ENCODE results near the gene GALNS.

GRCh38 chr16:88886420-88886844, 29.7 kb upstream of the GALNS start:
- TF ChIP-seq EZH2 (IDR thresholded peaks at IDR 0.05; ENCODE audit: borderline replicate concordance, low read length): no peak
- no peak for TF ChIP-seq CTCF (IDR thresholded peaks at IDR 0.05; ENCODE audit: low read length)

Measured in OCI-LY1 (cell line).